Dedifferentiated amniotic fluid mesenchymal stem cell (primary cell): ENCODE measurements around the gene PSORS1C1.
"Not testable (repeated sequence)": the region's sequence is repeated elsewhere in the genome, so short reads cannot be mapped to it uniquely, and the experiment has no call there.

Source experiments
- DNase-seq: peaks from one replicate; pipeline ENCODE4 v3.0.0-alpha.2; 2016; ENCODE audit errors: extremely low spot score

PSORS1C1 gene, protein sequence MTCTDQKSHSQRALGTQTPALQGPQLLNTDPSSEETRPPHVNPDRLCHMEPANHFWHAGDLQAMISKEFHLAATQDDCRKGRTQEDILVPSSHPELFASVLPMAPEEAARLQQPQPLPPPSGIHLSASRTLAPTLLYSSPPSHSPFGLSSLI

DNA sequence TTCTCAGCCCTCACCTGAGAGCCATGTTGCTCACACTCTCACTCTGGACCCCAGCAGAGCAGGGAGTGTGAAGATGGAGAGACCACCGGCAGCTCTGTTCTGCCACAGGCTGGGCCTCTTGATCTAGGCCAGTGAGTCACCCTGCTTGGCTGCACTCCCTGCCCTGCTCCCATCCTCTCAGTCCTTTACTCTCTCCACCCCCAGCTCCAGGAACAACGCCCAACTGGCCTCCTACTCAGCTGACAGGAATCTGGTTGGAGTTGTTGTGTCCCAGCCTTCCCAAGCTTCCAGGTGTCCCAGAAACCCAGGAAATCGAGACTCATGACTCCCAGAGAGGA, at the start of gene PSORS1C1:
Gene PSORS1C1, plus strand, starts transcription at position 260 of the 338 bp plus-strand sequence. CDS start 14,833 bp downstream, outside the sequence.
- peak; percentile 95 for DNase-seq

DNA sequence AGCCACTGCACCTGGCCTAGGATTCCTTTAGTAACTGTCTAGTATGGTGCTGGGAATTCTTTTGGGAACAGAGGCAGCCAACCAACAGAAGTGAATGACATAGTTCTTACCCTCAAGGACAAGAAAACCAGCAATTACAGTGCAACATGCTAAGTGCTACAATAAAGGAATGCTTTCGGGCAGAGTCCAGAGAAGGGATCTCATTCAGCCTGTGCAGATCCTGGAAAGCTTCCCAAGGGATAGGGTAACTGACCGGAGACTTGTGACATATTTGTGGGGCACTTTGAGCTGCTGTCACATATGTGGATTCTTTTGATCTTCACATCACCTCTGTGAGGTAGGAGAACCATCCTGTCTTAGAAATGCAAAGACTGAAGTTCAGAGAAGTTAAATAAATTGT, 49.0 kb upstream of the PSORS1C1 start:
- peak; percentile 38 for DNase-seq

DNA sequence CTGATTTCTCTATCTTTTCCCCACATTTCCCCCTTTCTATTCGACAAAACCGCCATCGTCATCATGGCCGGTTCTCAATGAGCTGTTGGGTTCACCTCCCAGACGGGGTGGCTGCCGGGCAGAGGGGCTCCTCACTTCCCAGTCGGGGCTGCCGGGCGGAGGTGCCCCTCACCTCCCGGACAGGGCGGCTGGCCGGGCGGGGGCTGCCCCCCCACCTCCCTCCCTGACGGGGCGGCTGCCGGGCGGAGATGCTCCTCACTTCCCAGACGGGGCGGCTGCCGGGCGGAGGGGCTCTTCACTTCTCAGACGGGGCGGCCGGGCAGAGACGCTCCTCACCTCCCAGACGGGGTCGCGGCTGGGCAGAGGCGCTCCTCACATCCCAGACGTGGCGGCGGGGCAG, 47.6 kb upstream of the PSORS1C1 start:
- DNase-seq: not testable (repeated sequence)

DNA sequence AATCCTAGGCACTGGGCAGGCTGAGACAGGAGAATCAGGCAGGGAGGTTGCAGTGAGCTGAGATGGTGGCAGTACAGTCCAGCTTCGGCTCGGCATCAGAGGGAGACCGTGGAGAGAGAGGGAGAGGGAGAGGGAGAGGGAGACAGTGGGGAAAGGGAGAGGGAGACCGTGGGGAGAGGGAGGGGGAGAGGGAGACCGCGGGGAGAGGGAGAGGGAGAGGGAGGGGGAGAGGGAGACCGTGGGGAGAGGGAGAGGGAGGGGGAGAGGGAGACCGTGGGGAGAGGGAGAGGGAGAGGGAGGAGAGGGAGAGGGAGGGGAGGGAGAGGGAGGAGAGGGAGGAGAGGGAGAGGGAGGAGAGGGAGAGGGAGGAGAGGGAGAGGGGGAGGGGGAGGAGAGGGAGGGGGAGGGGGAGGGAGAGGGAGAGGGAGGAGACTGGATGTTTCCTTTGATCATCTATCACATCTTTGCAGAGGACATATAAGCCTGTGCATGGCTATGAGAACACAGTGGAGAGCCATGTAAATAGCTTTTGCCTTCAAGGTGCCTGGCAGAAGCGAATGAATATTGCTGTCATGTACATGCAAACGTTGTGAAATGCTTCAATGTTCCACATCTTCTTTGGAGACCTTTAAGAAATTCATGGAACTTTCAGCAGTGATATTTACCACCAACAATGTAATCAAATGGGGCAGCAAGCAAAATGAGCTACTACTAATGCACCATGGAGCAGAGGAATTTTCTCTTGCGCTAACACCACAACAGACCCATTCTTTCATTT, 46.5 kb upstream of the PSORS1C1 start:
- DNase-seq: not testable (repeated sequence)

DNA sequence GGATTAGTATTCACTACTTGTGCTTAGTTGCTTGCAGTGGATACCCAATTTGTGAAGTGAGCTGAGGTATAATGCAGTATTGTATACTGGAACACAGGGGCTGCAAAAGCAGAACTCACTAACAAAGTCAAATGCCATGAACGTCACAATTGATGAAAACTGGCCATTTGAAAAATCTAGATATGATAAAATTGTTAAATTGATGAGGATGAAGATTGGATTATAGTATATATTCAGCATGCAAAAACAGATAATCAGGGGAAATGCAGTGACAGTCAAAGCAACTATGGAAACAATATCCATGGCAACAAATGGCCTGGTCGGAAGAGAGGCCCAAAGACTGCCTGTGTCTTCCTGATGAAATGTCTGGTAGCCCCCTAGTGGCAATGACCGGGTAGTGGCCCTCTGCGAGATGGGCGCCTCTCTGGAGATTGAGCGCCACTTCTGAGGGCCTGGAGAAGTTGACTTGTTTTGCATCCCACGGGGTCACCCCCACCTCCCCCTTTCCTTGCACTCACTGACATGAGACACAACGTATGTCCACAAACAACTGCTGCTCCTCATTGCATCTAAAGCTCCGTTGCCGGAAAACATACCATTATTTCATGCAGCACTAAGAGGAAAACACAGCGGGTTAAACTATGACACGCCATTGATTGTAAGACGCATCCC, 45.8 kb upstream of the PSORS1C1 start:
- DNase-seq: peak; percentile 71

DNA sequence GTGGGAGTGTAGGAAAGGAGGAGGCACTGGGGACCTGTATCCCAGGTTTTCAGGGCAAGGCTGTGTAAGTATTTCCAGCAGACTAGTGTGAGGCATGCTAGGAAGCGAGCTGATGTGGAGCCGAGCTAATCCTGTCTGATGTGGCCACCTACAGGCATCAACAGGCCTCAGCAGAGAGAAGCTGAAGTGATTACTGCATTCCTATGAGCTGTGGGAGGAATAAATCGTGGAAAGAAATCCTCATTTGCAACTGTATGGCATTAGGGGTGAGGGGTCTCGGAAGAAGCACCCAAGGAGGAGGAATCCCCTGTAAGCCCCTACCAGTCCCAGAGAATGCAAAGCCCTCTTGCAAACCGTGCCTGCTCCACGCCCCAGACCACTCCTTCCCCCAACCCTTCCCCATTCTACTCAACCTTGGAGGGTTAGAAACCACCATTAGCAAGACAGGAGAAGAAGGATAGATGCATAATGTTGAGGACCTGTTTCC, 43.8 kb upstream of the PSORS1C1 start:
- DNase-seq: peak; percentile 77

DNA sequence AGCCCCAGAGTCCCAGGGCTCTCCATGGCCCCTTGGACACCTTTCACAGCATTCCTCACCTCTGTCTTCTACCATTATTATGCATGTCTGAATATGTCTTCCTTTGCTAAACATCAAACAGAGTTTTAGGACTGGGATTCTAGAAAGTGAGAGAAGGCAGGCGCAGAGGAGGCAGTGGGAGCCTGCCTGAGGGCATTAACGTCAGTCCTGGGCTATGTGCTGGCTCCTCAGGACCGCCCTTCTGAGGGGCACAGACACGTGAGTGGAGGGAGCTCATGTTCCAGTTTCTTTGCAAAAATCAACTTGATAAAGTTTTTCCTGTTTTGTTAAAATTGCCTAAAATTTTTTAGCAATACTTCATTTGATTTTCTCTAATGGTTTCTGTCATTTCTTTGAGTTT, 40.2 kb upstream of the PSORS1C1 start:
- peak; percentile 57 for DNase-seq

DNA sequence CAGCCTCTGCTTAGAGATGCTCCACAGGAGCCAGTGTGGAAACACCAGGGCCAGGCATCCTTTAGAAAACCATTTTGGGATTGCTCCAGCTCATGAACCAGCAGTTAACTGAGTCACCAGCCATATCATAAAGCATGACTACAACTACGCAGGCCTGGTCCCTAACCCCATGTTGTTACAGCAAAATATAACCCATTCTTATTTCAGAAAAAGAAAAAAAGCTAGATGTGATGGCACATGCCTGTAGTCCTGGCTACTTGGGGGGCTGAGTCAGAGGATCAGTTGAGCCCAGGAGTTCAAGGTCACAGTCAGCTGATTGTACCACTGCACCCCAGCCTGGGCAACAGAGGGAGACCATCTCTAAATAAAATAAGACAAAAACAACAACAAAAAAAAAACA, 39.1 kb upstream of the PSORS1C1 start:
- no peak for DNase-seq

DNA sequence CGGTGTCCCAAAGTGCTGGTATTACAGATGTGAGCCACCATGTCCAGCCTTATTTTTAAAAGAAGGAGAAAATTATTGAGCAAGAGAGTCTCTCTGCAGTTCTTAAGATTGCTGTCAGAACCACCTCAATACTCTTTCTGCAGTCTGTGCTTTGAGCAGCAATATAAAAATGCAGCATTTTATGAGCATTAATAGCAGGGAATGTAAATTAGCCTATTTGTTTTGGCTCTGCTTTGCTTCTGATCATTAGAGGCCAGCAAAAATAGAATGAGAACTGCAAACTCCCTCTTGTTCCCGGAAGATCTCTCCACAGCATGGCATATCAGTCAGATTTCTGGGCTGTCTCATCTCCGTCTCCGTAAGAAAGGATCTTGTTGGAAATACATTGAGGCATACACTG, 38.0 kb upstream of the PSORS1C1 start:
- DNase-seq: no peak

DNA sequence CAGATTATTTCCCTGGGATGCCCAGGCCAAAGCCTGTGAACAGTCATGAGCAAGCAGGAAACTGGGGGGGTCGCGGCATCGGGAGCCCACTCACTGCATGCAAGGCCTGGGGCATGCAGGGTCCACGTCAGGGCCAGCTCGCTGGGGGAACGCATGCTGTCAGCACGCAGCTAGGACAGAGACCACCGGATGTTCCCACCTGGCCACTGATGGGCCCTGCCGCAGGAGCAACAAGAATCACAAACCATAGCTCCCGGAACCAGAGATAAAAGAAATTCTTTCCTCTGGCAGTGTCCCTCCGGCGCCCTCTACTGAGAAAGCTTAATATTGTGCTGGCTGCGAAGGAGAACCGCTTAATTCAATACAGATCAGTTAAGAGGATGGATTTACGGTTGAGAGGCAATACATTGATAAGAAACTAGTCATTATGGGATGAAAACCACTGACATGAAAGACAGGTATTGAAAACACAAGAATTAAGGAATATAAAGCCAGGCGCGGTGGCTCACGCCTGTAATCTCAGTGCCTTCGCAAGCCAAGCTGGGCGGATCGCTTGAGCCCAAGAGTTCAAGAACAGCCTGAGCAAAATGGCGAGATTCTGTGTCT, 34.8 kb upstream of the PSORS1C1 start:
- peak; percentile 83 for DNase-seq

DNA sequence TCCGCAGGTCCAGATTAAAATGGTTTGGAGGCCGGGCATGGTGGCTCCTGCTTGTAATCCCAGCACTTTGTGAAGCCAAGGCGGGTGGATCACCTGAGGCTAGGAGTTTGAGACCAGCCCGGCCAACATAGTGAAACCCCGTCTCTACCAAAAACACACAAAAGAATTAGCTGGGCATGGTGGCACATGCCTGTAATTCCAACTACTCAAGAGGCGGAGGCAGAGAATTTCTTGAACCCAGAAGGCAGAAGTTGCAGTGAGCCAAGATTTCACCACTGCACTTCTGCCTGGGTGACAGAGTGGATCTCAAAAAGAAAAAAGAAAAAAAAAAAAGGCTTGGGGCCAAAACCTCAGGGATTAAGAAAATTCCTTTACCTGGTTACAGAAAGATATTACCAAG, 32.7 kb upstream of the PSORS1C1 start:
- DNase-seq: no peak

DNA sequence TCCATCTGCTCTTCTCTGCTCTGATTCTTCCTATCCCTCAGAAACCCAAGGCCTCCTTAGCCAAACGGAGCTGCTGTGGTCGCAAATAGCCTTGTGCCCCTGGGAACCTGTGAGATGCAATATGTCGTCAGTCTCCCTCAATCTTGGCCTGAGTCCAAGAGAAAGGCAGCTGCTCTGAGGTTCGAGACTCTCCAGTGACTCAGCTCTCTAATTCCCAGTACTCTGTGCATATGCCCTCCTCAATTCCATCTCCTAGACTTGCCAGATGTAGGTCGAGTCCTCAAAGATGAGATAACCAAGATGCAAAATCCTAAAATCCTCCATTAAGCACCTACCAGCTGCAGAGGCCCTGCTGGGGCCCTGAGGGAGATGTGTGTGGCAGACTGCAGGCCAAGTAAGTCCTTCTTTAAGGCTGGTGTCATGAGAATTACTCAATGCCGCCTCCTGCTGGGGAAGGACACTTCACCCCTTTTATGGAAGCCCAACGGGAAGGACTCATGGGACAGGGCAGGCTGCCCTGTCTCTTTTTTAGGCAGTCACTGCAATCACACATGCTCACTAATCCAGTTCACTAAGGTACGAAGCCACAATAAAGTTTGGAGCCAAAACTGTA, 30.8 kb upstream of the PSORS1C1 start:
- peak; percentile 48 for DNase-seq

DNA sequence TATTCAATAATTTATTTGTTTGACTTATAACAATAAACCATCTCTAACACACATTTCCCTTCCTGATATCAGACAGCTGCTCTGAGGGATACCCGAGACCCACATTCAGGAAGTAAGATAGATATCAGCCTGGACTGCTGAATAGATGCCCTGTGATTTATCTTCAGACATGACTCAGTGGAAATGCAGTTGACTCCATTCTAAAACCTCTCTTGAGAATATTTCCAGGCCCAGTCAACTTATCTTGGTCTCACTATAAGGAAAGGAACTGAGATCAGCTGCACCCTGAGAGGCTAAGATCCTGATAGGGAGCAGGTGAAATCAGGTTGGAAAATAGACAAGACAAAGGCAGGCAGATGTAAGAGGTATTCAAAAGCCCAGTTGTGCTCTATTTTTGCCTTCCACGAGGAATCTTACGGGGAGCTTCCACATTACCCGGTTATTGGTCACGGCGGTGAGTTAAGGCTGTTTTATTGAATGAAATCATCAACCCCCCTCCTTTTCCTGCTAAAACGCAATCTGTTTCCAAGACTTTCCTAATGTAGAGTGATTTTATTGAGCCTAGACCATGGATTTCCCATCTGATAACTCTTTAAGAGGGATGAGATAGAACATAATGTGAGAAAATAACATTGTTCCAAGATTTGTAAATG, 27.7 kb upstream of the PSORS1C1 start:
- DNase-seq: peak; percentile 51

DNA sequence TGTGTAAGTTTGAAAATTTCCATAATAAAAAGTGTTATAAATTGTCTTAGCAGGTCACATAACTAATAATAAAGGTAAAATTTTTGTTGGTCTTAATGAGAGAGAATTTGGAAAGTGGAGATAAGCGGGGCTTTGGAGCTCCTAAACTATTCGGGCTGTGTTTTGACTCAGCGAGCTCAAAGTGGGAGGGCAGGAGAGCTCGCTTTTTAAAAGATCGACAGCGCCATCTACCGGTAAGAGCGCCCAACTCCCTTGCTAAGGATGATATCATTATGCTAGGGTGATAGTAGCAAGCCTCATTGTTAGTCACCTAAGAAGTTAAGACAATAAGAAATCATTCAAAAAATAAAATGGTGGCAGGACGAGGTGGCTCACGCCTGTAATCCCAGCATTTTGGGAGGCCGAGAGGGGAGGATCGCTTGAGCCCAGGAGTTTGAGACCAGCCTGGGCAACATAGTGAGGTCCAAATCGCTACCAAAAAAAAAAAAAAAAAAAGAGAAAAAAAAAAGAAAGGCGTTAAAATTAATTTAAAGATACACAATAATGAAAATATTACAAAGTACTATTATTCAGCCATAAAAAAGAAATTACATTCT, 27.0 kb upstream of the PSORS1C1 start:
- DNase-seq: peak; percentile 94

DNA sequence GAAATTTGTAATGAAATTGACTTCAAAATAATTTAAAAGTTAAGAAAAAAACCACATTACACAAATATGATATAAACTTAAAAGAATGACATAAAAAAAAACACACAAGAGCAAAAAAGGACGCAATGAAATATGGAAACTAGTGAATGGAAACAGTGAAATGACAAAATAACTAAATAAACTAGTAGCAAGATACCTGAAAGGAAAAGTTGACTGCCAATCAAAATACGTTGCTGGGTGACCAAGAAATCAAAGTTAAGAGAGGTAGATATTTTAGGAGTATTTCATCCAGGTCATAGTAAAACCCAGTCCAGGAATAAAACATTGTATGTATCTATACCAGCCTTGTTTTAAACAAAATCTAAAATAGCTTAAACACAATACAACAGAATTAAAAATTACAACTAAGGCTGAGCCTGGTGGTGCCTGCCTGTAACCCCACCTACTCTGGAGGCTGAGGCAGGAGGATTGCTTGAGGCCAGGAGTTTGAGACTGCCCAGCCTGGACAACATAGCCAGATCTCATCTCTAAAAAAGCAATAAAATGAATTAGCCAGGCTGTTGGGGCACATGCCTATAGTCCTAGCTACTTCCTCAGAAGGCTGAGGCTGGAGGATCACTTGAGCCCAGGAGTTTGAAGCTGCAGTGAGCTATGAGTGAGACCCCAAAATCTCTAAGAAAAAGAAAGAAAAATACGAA, 24.2 kb upstream of the PSORS1C1 start:
- DNase-seq: no peak

DNA sequence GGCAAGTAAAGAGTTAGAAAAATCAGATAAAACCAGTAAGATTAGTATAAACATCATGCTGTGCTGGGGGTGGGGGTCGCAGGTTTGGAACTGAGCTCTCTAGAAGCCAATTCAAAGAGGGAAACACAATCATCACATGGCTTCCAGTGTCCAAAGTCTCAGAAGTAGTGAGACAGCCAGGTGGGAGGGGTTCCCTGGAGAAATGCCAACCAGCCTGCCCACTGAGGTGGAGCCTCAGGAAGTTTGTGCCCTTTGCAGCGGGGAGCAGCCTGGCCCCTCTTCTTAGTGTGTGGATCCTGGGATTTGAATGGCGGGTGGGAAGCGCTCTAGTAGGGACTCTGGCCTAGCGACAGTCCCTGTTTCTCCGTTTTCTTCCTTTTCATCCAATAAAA, 23.6 kb upstream of the PSORS1C1 start:
- no peak for DNase-seq

DNA sequence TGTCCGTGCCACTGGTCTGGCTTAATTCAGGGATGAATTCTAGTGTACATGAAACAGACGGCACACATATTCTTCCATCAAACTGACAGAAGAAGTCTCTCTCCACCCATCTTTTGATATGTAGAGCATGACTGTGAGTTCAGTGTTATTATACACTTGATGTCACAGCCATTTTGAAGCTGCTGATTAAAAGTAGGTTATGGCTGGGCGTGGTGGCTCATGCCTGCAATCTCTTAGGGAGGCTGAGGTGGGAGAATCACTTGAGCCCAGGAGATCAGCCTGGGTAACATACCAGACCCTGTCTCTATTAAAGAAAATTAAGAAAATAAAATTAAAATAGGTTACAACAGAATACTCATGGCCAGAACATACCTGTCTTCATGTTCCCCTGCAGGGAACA, 22.9 kb upstream of the PSORS1C1 start:
- no peak for DNase-seq

DNA sequence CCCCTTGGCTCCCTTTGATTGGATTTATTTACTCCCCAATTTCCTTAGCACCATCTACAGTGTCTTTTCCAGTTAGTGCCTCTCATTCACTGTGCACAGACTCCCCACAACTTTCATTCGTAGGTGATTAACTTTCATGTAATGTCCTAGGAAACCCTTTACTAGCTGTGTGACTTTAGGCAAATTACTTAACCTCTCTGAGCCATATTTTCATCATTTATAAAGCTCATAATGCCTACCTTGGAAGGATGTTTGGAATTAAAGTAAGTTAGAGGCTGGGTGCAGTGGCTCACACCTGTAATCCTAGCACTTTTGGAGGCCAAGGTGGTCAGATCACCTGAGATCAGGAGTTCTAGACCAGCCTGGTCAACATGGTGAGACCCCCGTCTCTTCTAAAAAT, 22.4 kb upstream of the PSORS1C1 start:
- no peak for DNase-seq

DNA sequence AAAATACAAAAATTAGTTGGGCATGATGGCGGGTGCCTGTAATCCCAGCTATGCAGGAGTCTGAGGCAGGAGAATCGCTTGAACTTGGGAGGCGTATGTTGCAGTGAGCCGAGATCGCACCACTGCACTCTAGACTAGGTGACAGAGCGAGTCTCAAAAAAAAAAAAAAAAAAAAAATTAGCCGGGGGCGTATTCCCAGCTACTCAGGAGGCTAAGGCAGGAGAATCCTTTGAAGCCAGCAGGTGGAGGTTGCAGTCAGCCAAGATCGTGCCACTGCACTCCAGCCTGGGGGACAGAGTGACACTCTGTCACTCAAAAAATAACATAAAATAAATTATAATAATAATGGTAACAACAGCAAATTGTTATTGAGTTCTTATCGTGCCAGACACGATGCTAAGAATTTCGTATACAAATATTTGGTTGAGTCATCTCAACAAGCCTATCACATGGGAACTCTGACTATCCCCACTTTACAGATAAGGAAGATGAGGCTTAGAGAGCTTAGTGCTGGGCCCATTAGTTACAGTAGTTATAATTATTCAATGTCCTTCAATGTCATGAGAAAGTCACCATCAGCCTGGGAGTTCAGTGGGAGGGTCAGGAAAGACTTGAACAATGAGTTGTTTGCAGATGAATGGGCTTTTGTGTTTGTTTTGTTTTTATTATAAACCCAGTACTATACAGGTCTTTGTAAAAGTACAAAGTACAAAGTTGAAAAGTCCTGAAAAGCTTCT, 21.7 kb upstream of the PSORS1C1 start:
- DNase-seq: no peak

DNA sequence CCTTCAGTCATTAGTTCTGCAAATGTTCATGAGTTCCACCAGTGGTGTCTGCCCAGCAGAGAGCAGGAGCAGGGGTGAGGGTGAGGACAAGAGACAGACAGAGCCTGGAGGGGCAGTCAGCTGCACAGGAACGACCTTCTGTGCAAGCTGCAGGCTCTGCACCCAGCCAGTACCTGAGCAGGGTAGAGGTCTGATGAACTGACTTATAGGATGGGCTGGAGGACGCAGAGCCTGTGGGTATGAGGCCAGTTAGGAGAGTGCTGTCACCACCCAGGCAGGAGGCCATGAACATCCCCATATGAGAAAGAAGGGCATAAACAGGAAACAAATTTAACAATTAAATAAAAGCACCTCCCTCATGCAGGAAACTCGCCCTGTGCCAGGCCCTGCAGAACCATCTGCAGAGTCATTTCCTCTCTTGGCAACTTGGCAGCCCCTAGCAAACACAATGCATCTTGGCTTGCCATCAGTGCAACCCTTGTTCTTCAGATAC, 20.2 kb upstream of the PSORS1C1 start:
- no peak for DNase-seq
